OCI-LY3 (cell line): ENCODE results near the gene SLC35B2.

Experiments used
- EZH2phosphoT487 ChIP-seq: fragments of 200-600 bp; shearing (Covaris generic); IDR thresholded peaks from 2 replicates; pipeline ENCODE4 v1.6.1; 2018; ENCODE audit warnings: antibody characterized with exemption, mixed run types, low read depth
- TF ChIP-seq, protein P1 (sequence below): fragments of 200-600, 300-600 bp; sonication (generic); IDR thresholded peaks from 2 replicates; pipeline ENCODE4 v1.5.1; 2014; ENCODE audit warnings: antibody characterized with exemption, low read length, low read depth

DNA sequence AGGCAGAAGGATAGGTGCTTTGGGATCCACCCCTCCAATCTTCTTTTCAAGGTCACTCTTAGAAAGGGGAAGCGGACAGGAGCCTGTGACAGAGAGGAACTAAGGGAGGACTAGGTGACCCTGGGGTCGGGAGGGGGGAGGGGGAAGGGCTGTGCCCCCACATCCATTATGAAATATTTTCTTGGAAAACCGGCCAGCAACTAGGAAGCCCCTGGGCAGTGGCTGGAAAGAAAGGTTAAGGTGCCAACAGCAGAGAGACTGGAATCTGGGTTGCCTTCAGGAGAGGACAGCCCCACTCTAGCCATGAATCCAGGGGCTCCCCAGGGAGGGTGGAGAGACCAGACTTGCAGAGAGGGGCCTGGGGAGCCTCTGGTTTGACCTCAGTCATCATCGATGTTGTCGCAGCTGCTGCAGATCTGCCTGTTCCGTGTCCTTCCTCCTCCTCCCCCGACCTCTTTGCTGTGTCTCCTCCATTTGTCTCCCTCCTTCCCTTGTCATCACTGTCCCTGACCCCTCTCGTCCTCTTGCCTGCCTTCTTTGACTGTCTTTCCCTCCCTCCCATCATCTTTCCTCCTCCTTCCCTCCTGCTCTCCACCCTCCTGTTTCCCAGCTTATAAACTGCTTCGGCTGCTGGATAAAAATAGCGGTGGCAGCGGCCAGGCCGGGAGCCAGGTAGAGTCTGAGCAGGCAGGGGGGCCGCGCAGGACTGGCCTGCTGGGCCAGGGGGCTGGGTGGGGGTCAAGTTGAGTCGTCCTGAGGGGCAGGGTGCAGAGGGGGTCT lies 30.8 kb downstream of the SLC35B2 start:
- TF ChIP-seq, protein P1, sequence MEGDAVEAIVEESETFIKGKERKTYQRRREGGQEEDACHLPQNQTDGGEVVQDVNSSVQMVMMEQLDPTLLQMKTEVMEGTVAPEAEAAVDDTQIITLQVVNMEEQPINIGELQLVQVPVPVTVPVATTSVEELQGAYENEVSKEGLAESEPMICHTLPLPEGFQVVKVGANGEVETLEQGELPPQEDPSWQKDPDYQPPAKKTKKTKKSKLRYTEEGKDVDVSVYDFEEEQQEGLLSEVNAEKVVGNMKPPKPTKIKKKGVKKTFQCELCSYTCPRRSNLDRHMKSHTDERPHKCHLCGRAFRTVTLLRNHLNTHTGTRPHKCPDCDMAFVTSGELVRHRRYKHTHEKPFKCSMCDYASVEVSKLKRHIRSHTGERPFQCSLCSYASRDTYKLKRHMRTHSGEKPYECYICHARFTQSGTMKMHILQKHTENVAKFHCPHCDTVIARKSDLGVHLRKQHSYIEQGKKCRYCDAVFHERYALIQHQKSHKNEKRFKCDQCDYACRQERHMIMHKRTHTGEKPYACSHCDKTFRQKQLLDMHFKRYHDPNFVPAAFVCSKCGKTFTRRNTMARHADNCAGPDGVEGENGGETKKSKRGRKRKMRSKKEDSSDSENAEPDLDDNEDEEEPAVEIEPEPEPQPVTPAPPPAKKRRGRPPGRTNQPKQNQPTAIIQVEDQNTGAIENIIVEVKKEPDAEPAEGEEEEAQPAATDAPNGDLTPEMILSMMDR: no peak
- no peak for TF ChIP-seq EZH2phosphoT487
